SJSA1 (cell line): Measurements from ENCODE around the gene DTD2. TPM values are rescaled to one million over a fixed set of nuclear protein-coding genes. Genes with fewer than 3 reads are reported as not detected.

Experiments used
- DNase-seq, 2 experiments: peaks; one replicate each; pipeline ENCODE4 v3.0.0-alpha.2; 2015 to 2020; ENCODE audit warnings: low spot score in 2 of 2, low read depth in 1 of 2
- H3K27ac ChIP-seq: fragments of 250-450 bp; sonication (Bioruptor Pico); 2 replicates; pipeline ENCODE4 v1.5.1; 2020; ENCODE audit warnings: mild to moderate bottlenecking, moderate library complexity
- H3K27me3 ChIP-seq: fragments of 250-450 bp; sonication (Bioruptor Pico); replicated peaks from 2 replicates; pipeline ENCODE4 v1.5.1; 2020; ENCODE audit warnings: mild to moderate bottlenecking, moderate library complexity
- H3K36me3 ChIP-seq: fragments of 250-450 bp; sonication (Bioruptor Pico); 2 replicates; pipeline ENCODE4 v1.5.1; 2020; ENCODE audit warnings: mild to moderate bottlenecking
- H3K4me1 ChIP-seq: fragments of 250-450 bp; sonication (Bioruptor Pico); replicated peaks from 2 replicates; pipeline ENCODE4 v1.6.1; 2021; ENCODE audit warnings: mild to moderate bottlenecking
- H3K4me3 ChIP-seq: fragments of 250-450 bp; sonication (Bioruptor Pico); 2 replicates; pipeline ENCODE4 v1.5.1; 2020; ENCODE audit warnings: mild to moderate bottlenecking
- H3K9me3 ChIP-seq: fragments of 250-450 bp; sonication (Bioruptor Pico); replicated peaks from 2 replicates; pipeline ENCODE4 v1.5.1; 2020; ENCODE audit warnings: mild to moderate bottlenecking
- total RNA-seq: library from RNA; depleted of rRNA; stranded (reverse); fragments of >200 nt; shearing (Covaris generic); gene quantifications from 2 replicates; pipeline ENCODE4 v1.2.3, GENCODE V29; 2014; rRNA removed

DTD2 gene
- total RNA-seq = 30.4 and 48.7 TPM in 2 replicates

DNA sequence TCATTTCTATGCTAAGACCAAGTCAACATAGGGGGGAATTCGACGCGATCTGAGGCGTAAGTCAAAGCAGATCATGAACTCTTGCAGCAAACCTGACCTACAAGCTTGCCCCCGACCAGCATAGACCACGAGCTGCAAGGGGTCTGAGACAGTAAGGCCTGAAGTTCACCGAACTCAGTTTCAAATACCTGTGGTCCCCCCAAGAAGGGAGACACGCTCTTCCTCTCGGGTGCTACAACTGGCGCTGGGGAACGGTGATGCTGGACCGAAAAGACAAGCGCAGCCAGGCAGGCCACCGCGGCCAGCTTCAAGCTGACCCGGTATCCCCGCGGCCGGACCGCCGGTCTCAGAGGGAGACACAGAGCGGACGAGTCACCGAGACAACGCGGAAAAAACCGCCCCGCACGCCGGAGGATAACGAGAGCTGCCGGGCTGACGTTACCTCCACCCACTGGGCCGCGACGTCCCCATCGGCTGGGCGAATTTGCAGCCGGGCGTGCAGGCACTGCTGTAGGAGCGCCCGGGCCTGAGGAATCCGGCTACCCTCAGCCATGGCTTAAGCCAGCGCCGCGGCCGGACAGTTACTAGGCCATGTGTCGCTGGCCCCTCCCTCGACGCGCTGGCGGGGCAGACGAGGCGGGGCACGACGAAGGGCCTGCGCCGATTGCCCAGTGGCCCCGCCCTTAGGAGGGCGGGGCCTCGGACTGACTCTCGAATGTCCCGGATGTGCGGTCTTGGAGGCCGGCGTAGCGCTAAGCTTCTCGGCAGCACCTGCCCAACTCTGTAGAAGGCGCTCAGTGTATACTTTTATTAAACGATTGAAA lies at the start of gene DTD2:
Gene DTD2, minus strand, starts transcription at position 666 of the 824 bp plus-strand sequence. Its CDS starts 113 bp downstream, at position 553.
- Histone ChIP-seq H3K4me3 (peak within 1 kb of the TSS; percentile 77), H3K27me3 (no peaks in the 10 kb centered on the region), H3K27ac (peak within 1 kb of the TSS; percentile 69), H3K36me3 (peaks cover 4% of the 10 kb centered on the region), H3K9me3 (no peaks in the 10 kb centered on the region), H3K4me1 (peaks cover 6% of the 10 kb centered on the region)
- peak; percentile 90 to 93 for DNase-seq

DNA sequence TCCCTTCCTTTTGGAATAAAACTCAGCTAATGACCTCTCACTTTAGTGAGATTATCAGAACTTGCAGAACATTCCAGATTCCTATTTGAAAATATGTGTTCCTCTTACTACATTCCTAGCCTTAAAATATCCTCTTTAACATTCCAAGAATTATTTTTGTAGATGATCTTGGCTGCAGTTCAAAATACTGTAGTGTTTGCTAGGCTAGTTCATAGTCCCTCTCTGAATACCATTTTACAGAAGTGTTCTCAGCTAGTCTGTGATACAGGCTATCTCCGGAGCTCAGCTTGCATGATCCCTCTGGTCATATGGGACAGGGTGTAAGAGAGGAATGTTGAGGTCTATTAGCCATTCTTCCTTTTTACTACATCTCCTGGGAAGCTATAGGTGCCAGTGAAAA lies 48.1 kb upstream of the DTD2 start:
- no peak overlapping the region for H3K27ac ChIP-seq

GRCh38 chr14:31501870-31502269 lies 44.6 kb upstream of the DTD2 start:
- no peaks in the 10 kb centered on the region for H3K36me3 ChIP-seq
- peaks cover 11% of the 10 kb centered on the region for H3K4me1 ChIP-seq
- H3K9me3 ChIP-seq = no peaks in the 10 kb centered on the region

More for the DNA sequence above, 48.1 kb upstream of the DTD2 start:
- peak in 1 of 2 experiments; percentile 1 for DNase-seq
- H3K27me3 ChIP-seq = no peaks in the 10 kb centered on the region
- H3K9me3 ChIP-seq = no peaks in the 10 kb centered on the region
- no peak overlapping the region for H3K4me3 ChIP-seq
- peaks cover 11% of the 10 kb centered on the region for H3K4me1 ChIP-seq
- no peaks in the 10 kb centered on the region for H3K36me3 ChIP-seq

DNA sequence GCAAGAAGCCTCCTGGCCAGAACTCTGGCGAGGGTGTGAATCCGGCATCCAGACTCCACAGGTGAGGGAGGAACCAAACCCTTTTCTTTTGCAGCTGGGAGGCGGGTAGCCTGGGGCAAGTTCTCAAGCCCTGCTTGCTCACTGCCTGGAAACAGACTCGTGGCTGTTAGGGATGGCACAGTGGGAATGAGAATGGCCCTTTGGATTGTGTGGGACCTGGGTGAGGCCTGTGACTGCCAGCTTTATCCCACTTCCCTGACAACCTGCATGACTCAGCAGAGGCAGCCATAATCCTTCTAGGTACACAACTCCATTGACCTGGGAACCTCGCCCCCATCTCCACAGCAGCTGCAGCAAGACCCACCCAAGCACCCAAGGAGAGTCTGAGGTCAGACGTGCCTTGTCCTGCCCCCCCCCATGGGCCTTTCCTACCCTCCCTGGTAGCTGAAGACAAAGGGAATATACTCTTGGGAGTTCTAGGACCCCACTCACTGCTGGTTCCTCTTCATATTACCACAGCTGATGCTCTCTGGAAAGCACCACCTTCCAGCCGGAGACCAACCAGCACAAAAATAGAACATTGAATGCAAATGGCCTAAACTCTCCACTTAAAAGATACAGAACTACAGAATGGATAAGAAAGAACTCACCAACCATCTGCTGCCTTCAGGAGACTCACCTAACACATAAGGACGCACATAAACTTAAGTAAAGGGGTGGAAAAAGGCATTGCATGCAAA lies 35.6 kb upstream of the DTD2 start:
- Histone ChIP-seq H3K9me3 (no peaks in the 10 kb centered on the region), H3K27me3 (no peaks in the 10 kb centered on the region), H3K27ac (no peak overlapping the region), H3K4me3 (no peak overlapping the region), H3K36me3 (no peaks in the 10 kb centered on the region), H3K4me1 (no peaks in the 10 kb centered on the region)
- no peak for DNase-seq

More at GRCh38 chr14:31501870-31502269, 44.6 kb upstream of the DTD2 start:
- DNase-seq = no peak
- H3K27me3 ChIP-seq = no peaks in the 10 kb centered on the region
- no peak overlapping the region for H3K4me3 ChIP-seq
- H3K27ac ChIP-seq = no peak overlapping the region

DNA sequence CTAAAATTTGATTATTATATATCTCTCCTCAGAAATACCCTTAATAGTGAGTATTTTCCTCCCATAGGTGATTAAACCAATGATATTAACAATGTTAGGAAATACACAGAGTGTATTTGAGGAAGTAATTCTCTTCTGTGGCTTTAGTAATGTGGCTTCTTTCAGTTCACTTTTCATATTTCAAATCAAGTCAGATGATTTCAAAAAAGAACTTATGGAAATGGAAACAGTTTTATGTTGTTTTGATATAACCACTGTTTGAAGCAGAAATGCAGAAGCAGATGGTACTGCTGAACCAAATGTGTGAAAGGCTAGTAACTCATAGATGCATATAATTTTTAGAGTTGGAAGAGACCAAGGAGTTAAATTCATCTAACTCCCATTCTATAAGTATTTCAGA lies 32.4 kb upstream of the DTD2 start:
- Histone ChIP-seq H3K36me3 (no peaks in the 10 kb centered on the region), H3K4me3 (no peak overlapping the region), H3K27ac (no peak overlapping the region), H3K27me3 (no peaks in the 10 kb centered on the region), H3K9me3 (no peaks in the 10 kb centered on the region), H3K4me1 (no peaks in the 10 kb centered on the region)
- no peak for DNase-seq

- no peak for DNase-seq
- Histone ChIP-seq H3K4me3 (no peak within 1 kb of the TSS), H3K9me3 (no peaks in the 10 kb centered on the region), H3K36me3 (no peaks in the 10 kb centered on the region), H3K4me1 (no peaks in the 10 kb centered on the region), H3K27me3 (no peaks in the 10 kb centered on the region), H3K27ac (no peak within 1 kb of the TSS)
Measured at GRCh38 chr14:31487886-31488285, 30.6 kb upstream of the DTD2 start, which contains the start of gene GPR33. Gene GPR33, minus strand, starts transcription at chr14:31488039. Its CDS starts 4,074 bp downstream, at chr14:31483965.

- Histone ChIP-seq H3K36me3 (no peaks in the 10 kb centered on the region), H3K4me1 (no peaks in the 10 kb centered on the region), H3K9me3 (no peaks in the 10 kb centered on the region), H3K4me3 (no peak overlapping the region), H3K27ac (no peak overlapping the region), H3K27me3 (no peaks in the 10 kb centered on the region)
- DNase-seq = no peak
Measured at GRCh38 chr14:31486764-31487163, 29.5 kb upstream of the DTD2 start.

- Histone ChIP-seq H3K27me3 (no peaks in the 10 kb centered on the region), H3K4me3 (no peak overlapping the region), H3K9me3 (no peaks in the 10 kb centered on the region), H3K36me3 (no peaks in the 10 kb centered on the region), H3K27ac (no peak overlapping the region), H3K4me1 (no peaks in the 10 kb centered on the region)
- DNase-seq = no peak
Measured at GRCh38 chr14:31484754-31485153, 27.4 kb upstream of the DTD2 start.

- Histone ChIP-seq H3K4me3 (no peak overlapping the region), H3K4me1 (no peaks in the 10 kb centered on the region), H3K27ac (no peak overlapping the region), H3K36me3 (no peaks in the 10 kb centered on the region), H3K9me3 (no peaks in the 10 kb centered on the region), H3K27me3 (no peaks in the 10 kb centered on the region)
- DNase-seq = no peak
Measured at GRCh38 chr14:31480156-31480555, 22.9 kb upstream of the DTD2 start.

- H3K4me1 ChIP-seq = no peaks in the 10 kb centered on the region
- DNase-seq = no peak
- no peaks in the 10 kb centered on the region for H3K9me3 ChIP-seq
- H3K36me3 ChIP-seq = no peaks in the 10 kb centered on the region
- H3K27ac ChIP-seq = no peak overlapping the region
- H3K27me3 ChIP-seq = no peaks in the 10 kb centered on the region
- no peak overlapping the region for H3K4me3 ChIP-seq
Measured at GRCh38 chr14:31479027-31479426, 21.7 kb upstream of the DTD2 start.

DNA sequence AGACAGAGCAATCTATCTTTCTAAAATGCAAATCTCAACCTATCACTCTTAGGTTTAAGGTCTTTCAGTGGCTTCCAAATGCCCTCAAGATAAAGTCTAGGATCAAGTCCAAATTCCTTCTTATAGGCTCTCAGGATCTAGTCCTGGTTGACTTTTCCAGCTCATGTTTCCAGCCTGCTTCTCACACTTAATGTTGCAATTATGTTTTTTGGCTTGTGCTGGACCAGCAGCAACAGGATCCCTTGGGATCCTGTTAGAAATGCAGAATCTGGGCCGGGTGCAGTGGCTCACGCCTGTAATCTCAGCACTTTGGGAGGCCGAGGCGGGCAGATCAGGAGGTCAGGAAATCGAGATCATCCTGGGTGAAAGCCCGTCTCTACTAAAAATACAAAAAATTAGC lies 19.9 kb upstream of the DTD2 start:
- Histone ChIP-seq H3K4me3 (no peak overlapping the region), H3K27me3 (no peaks in the 10 kb centered on the region), H3K36me3 (no peaks in the 10 kb centered on the region), H3K4me1 (no peaks in the 10 kb centered on the region), H3K27ac (no peak overlapping the region), H3K9me3 (no peaks in the 10 kb centered on the region)
- no peak for DNase-seq

GRCh38 chr14:31476131-31476866 lies 19.0 kb upstream of the DTD2 start:
- H3K27ac ChIP-seq = no peak overlapping the region
- H3K4me1 ChIP-seq = no peaks in the 10 kb centered on the region
- H3K9me3 ChIP-seq = no peaks in the 10 kb centered on the region
- no peak overlapping the region for H3K4me3 ChIP-seq
- no peak for DNase-seq
- H3K27me3 ChIP-seq = no peaks in the 10 kb centered on the region
- no peaks in the 10 kb centered on the region for H3K36me3 ChIP-seq

GRCh38 chr14:31466554-31466953 lies 9.2 kb upstream of the DTD2 start:
- Histone ChIP-seq H3K4me1 (no peaks in the 10 kb centered on the region), H3K27me3 (no peaks in the 10 kb centered on the region), H3K9me3 (no peaks in the 10 kb centered on the region), H3K36me3 (no peaks in the 10 kb centered on the region), H3K27ac (no peak overlapping the region), H3K4me3 (no peak overlapping the region)
- DNase-seq = no peak
